Osteoblast (primary cell): ENCODE measurements around the gene TTC31. TPM values are rescaled to one million over a fixed set of nuclear protein-coding genes. Genes with fewer than 3 reads are reported as not detected.

ENCODE experiments used
- DNase-seq: peaks from one replicate; pipeline ENCODE4 v3.0.0; 2011; ENCODE audit warnings: low spot score, mixed read lengths; ENCODE audit not compliant: insufficient read length; ENCODE audit errors: missing footprints
- H2AFZ ChIP-seq: 2 replicates; pipeline ENCODE4 v1.6.0; 2011; ENCODE audit warnings: mild to moderate bottlenecking, low read length
- H3K27ac ChIP-seq: 2 replicates; pipeline ENCODE4 v1.5.1; 2011; ENCODE audit warnings: mild to moderate bottlenecking, low read depth, low read length, moderate library complexity
- H3K27me3 ChIP-seq: 2 replicates; pipeline ENCODE4 v1.6.0; 2012; ENCODE audit warnings: mild to moderate bottlenecking, control low read depth, inconsistent platforms, low read length, moderate library complexity; ENCODE audit not compliant: insufficient read depth
- H3K36me3 ChIP-seq: 2 replicates; pipeline ENCODE4 v1.5.1; 2011; ENCODE audit warnings: mild to moderate bottlenecking, low read length, control low read depth, moderate library complexity; ENCODE audit not compliant: insufficient read depth
- H3K4me1 ChIP-seq: 2 replicates; pipeline ENCODE4 v1.5.1; 2011; ENCODE audit warnings: mild to moderate bottlenecking, low read length, control low read depth, moderate library complexity; ENCODE audit not compliant: insufficient read depth
- H3K4me2 ChIP-seq: 2 replicates; pipeline ENCODE4 v1.6.0; 2011; ENCODE audit warnings: mild to moderate bottlenecking, low read length; ENCODE audit not compliant: insufficient read depth
- H3K4me3 ChIP-seq: fragments of 200-600 bp; sonication (generic); 3 replicates; pipeline ENCODE4 v1.5.1; 2012; ENCODE audit warnings: mild to moderate bottlenecking, low read length, inconsistent platforms; ENCODE audit not compliant: insufficient read depth
- H3K79me2 ChIP-seq: 2 replicates; pipeline ENCODE4 v1.6.0; 2012; ENCODE audit warnings: mild to moderate bottlenecking, low read length, control low read depth, inconsistent platforms; ENCODE audit not compliant: insufficient read depth
- H3K9me3 ChIP-seq: 2 replicates; pipeline ENCODE4 v1.5.1; 2011; ENCODE audit warnings: low read depth, low read length, control low read depth
- H4K20me1 ChIP-seq: 2 replicates; pipeline ENCODE4 v1.6.0; 2012; ENCODE audit warnings: mild to moderate bottlenecking, low read length, control low read depth; ENCODE audit not compliant: insufficient read depth
- total RNA-seq: library from RNA; depleted of rRNA; stranded (reverse); fragments of >200 nt; gene quantifications from 2 replicates; pipeline ENCODE4 v1.2.3, GENCODE V29; 2012
- TF ChIP-seq, protein P1 (sequence below): IDR thresholded peaks from 2 replicates; pipeline ENCODE4 v1.5.1; 2011; ENCODE audit warnings: mild to moderate bottlenecking, low read depth, low read length, moderate library complexity; ENCODE audit errors: extremely low read depth

The TTC31 gene
- total RNA-seq, 1 donor: 17.0 TPM

DNA sequence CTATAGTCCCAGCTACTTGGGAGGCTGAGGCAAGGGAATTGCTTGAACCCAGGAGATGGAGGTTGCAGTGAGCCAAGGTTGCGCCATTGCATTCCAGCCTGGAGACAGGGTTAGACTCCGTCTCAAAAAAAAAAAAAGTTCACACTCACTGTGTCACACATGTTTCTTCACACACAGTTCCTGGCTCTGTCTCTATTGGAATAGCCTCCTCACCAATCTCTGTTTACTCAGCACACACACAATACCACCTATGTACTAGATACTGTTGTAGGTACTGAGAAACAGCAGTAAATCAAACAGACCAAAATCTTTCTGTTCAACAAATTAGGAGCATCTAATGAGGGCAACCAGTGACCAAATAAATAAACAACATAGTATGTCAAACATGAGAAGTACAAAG lies 3.3 kb downstream of the TTC31 start:
- Histone ChIP-seq H2AFZ (no peak overlapping the region), H3K4me1 (peaks cover 33% of the 10 kb centered on the region), H3K27me3 (no peaks in the 10 kb centered on the region), H3K4me2 (no peak overlapping the region), H3K79me2 (peaks cover 57% of the 10 kb centered on the region), H3K27ac (no peak overlapping the region), H3K4me3 (no peak overlapping the region), H3K9me3 (no peaks in the 10 kb centered on the region), H3K36me3 (peaks cover 23% of the 10 kb centered on the region), H4K20me1 (no peaks in the 10 kb centered on the region)
- TF ChIP-seq, protein P1, sequence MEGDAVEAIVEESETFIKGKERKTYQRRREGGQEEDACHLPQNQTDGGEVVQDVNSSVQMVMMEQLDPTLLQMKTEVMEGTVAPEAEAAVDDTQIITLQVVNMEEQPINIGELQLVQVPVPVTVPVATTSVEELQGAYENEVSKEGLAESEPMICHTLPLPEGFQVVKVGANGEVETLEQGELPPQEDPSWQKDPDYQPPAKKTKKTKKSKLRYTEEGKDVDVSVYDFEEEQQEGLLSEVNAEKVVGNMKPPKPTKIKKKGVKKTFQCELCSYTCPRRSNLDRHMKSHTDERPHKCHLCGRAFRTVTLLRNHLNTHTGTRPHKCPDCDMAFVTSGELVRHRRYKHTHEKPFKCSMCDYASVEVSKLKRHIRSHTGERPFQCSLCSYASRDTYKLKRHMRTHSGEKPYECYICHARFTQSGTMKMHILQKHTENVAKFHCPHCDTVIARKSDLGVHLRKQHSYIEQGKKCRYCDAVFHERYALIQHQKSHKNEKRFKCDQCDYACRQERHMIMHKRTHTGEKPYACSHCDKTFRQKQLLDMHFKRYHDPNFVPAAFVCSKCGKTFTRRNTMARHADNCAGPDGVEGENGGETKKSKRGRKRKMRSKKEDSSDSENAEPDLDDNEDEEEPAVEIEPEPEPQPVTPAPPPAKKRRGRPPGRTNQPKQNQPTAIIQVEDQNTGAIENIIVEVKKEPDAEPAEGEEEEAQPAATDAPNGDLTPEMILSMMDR: no peak
- DNase-seq: no peak

DNA sequence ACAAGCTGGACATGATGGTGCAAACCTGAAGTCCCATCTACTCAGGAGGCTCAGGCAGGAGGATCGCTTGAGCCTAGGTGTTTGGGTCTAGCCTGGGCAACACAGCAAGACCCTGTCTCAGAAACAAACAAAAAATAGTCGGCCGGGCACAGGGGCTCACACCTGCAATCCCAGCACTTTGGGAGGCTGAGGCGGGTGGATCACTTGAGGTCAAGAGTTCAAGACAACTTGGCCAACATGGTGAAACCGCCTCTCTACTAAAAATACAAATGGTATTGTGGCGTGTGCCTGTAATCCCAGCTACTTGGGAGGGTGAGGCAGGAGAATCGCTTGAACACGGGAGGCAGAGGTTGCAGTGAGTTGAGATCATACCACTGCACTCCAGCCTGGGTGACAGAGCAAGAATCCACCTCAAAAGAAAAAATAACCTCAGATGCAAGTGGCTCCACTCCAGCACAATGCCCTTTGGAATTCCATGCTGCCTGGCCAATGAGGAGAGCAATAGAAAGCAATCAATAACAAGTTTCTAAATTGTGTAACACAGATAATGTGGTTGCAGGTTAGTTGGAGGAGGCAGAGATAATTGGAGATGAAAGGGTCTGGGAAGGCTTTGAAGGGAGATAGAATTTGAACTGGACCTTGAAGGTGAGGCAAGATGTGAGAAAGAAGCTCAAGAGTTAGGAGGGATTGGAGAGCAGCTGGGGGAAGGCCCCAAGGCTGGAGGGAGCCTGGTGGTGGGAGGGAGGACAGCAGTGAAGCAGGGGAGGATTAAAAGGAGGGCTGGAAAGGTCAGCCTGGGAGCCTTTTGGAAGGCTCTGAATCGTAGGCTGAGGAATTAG lies 6.0 kb downstream of the TTC31 start:
- Histone ChIP-seq H3K4me3 (no peak overlapping the region), H3K79me2 (peaks cover 31% of the 10 kb centered on the region), H4K20me1 (no peaks in the 10 kb centered on the region), H3K27me3 (no peaks in the 10 kb centered on the region), H3K36me3 (peaks cover 49% of the 10 kb centered on the region), H3K27ac (peak overlapping the region; percentile 23), H2AFZ (no peak overlapping the region), H3K9me3 (no peaks in the 10 kb centered on the region), H3K4me2 (peak overlapping the region; percentile 41), H3K4me1 (peaks cover 29% of the 10 kb centered on the region)
- no peak for DNase-seq
- TF ChIP-seq, protein P1: no peak

DNA sequence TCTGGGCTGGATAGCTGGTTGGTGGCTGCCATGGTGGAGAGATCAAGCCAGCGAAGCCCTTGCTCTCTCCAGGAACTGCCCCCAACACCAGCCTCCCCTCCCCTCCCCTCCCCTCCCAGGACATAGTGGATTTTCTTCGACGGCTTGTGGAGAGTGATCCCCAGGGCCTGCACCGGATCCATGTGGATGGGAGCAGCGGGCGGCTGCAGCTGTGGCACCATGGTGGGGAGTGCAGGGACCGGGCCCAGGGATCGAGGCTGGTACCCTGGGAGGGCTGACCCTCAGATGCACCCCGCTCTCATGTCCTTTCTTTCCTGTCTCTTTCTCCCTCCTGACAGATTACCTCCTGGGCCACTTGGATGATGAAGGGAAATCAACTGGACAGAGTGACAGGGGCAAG lies 7.0 kb downstream of the TTC31 start:
- TF ChIP-seq, protein P1: no peak
- DNase-seq: no peak
- no peak overlapping the region for H2AFZ ChIP-seq
- peaks cover 24% of the 10 kb centered on the region for H3K79me2 ChIP-seq
- no peaks in the 10 kb centered on the region for H3K9me3 ChIP-seq
- H3K27me3 ChIP-seq: no peaks in the 10 kb centered on the region
- no peak overlapping the region for H3K4me3 ChIP-seq
- no peak overlapping the region for H3K27ac ChIP-seq
- peaks cover 29% of the 10 kb centered on the region for H3K4me1 ChIP-seq
- H3K36me3 ChIP-seq: peaks cover 53% of the 10 kb centered on the region
- H4K20me1 ChIP-seq: no peaks in the 10 kb centered on the region
- no peak overlapping the region for H3K4me2 ChIP-seq

DNA sequence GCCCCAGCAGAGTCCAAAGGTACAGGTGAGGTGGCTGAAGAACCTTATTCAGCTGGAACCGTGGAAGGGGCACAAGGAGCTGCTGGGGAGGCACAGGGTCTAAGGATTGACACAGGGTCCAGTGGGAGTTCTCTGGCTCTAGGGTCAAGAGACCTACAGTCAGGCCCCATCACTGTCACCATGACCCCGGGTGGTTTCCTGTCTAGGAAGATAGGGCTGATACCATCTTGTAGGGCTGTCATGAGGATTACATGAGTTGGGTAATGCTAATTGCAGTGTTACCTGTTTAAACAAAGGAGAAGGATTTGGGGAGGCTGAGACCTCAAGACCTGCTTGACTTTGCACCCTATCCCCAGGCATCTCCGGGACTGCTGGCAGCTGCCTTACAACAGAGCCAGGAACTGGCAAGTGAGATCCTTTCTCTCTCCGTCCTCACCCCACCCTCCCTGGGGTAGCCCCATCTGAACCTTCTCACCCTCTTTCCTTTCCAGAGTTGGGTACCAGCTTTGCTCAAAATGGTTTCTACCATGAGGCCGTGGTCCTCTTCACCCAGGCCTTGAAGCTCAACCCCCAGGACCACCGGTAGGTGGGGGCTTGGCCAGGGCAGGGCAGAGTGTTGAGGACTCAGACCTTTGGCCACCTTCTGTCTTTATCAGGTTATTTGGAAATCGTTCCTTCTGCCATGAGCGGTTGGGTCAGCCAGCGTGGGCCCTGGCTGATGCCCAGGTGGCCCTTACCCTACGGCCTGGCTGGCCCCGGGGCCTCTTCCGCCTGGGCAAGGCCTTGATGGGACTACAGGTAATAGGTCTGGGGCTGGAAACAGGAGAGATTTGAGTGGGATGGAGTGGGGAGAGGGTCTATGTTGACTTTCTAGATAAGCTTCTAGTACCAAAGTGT lies 9.0 kb downstream of the TTC31 start:
- no peak overlapping the region for H3K27ac ChIP-seq
- TF ChIP-seq, protein P1: no peak
- peaks cover 41% of the 10 kb centered on the region for H3K36me3 ChIP-seq
- no peak for DNase-seq
- peaks cover 29% of the 10 kb centered on the region for H3K4me1 ChIP-seq
- peaks cover 13% of the 10 kb centered on the region for H3K79me2 ChIP-seq
- H2AFZ ChIP-seq: no peak overlapping the region
- no peaks in the 10 kb centered on the region for H4K20me1 ChIP-seq
- H3K4me3 ChIP-seq: no peak overlapping the region
- no peaks in the 10 kb centered on the region for H3K9me3 ChIP-seq
- no peak overlapping the region for H3K4me2 ChIP-seq
- H3K27me3 ChIP-seq: no peaks in the 10 kb centered on the region
